Hepatocyte (in vitro differentiated cells): Measurements from ENCODE around the gene RHOH. TPM values are rescaled to one million over a fixed set of nuclear protein-coding genes. Genes with fewer than 3 reads are reported as not detected.

Experiments
- DNase-seq: peaks from one replicate; pipeline ENCODE4 v3.0.0-alpha.2; 2016; ENCODE audit warnings: low spot score
- H2AFZ ChIP-seq: fragments of 200-600 bp; sonication (generic); 2 replicates; pipeline ENCODE4 v1.6.0; 2016; ENCODE audit warnings: antibody characterized with exemption, mild to moderate bottlenecking
- H3K27ac ChIP-seq: fragments of 200-600 bp; sonication (generic); 2 replicates; pipeline ENCODE4 v1.5.1; 2016; ENCODE audit warnings: mild to moderate bottlenecking
- H3K27me3 ChIP-seq: fragments of 200-600 bp; sonication (generic); 2 replicates; pipeline ENCODE4 v1.6.1; 2016
- H3K36me3 ChIP-seq: fragments of 200-600 bp; sonication (generic); replicated peaks from 2 replicates; pipeline ENCODE4 v1.5.1; 2016; ENCODE audit warnings: low read depth; ENCODE audit not compliant: insufficient read depth
- H3K4me1 ChIP-seq: fragments of 200-600 bp; sonication (generic); 2 replicates; pipeline ENCODE4 v1.5.1; 2016; ENCODE audit warnings: mild to moderate bottlenecking, moderate library complexity; ENCODE audit not compliant: insufficient read depth
- H3K4me2 ChIP-seq: fragments of 200-600 bp; sonication (generic); 2 replicates; pipeline ENCODE4 v1.6.0; 2016
- H3K4me3 ChIP-seq: fragments of 200-600 bp; sonication (generic); 2 replicates; pipeline ENCODE4 v1.5.1; 2016; ENCODE audit warnings: mild to moderate bottlenecking
- H3K79me2 ChIP-seq: fragments of 200-600 bp; sonication (generic); 2 replicates; pipeline ENCODE4 v1.6.0; 2017; ENCODE audit warnings: mild to moderate bottlenecking
- H3K9me2 ChIP-seq: fragments of 200-600 bp; sonication (generic); replicated peaks from 2 replicates; pipeline ENCODE4 v1.6.0; 2017; ENCODE audit warnings: mild to moderate bottlenecking; ENCODE audit not compliant: insufficient read depth
- H3K9me3 ChIP-seq: fragments of 200-600 bp; sonication (generic); 2 replicates; pipeline ENCODE4 v1.5.1; 2016; ENCODE audit warnings: low read depth, mild to moderate bottlenecking
- H4K20me1 ChIP-seq: fragments of 200-600 bp; sonication (generic); 2 replicates; pipeline ENCODE4 v1.6.0; 2016; ENCODE audit warnings: mild to moderate bottlenecking; ENCODE audit not compliant: insufficient read depth, poor library complexity, severe bottlenecking
- CTCF ChIP-seq: fragments of 200-600 bp; sonication (generic); IDR thresholded peaks from 2 replicates; pipeline ENCODE4 v1.5.1; 2016; ENCODE audit warnings: antibody characterized with exemption, mild to moderate bottlenecking; ENCODE audit not compliant: poor library complexity
- EZH2 ChIP-seq: fragments of 200-600 bp; sonication (generic); IDR thresholded peaks from 2 replicates; pipeline ENCODE4 v1.6.1; 2016; ENCODE audit warnings: antibody characterized with exemption, mild to moderate bottlenecking, borderline replicate concordance
- EZH2phosphoT487 ChIP-seq: fragments of 200-600 bp; sonication (generic); IDR thresholded peaks from one replicate; pipeline ENCODE4 v1.6.1; 2018; ENCODE audit warnings: antibody characterized with exemption, mild to moderate bottlenecking, low read depth, moderate library complexity; ENCODE audit not compliant: unreplicated experiment, severe bottlenecking
- WGBS: methylation state at CpG from one replicate; pipeline ENCODE4 v1.1.6; 2016; ENCODE audit warnings: low lambda C conversion rate; ENCODE audit errors: missing lambda C conversion rate; 5-methylcytosine and 5-hydroxymethylcytosine counted together
- polyA plus RNA-seq: library from polyadenylated mRNA; unstranded; fragments of >200 nt; fragmentation: Nextera tagmentation; extraction: Ambion mirVana; gene quantifications from 2 replicates; pipeline ENCODE4 v1.2.1, GENCODE V29; 2016
- total RNA-seq: library from RNA; depleted of rRNA; stranded (reverse); fragments of >200 nt; gene quantifications from 2 replicates; pipeline ENCODE4 v1.2.3, GENCODE V29; 2014

Gene RHOH
- total and polyA plus RNA-seq, 2 experiments from 2014 or later, result not detected

DNA sequence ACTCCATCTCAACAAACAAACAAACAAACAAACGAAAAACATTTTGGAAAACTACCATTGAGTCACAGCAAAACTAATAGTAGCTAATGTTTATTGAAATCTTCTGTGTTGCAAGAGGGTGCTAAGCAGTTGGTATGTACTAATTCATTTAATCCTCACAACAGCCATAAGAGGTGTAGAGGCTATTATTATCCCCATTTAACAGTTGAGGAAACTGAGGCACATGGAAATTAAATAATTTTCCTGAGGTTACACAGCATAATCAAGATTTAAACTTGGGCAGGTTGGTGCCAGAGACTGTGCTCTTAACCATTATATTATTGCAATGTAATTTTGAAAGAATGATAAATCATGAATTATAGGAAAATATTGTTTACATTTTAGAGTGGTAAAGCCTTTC, 17.5 kb upstream of the RHOH start:
- no peak overlapping the region for H2AFZ ChIP-seq
- H4K20me1 ChIP-seq, result no peaks in the 10 kb centered on the region
- 84% methylated on average over 1 of the region's 1 CpG for WGBS
- H3K27ac ChIP-seq, result no peak overlapping the region
- no peak for DNase-seq
- H3K9me3 ChIP-seq, result no peaks in the 10 kb centered on the region
- no peaks in the 10 kb centered on the region for H3K9me2 ChIP-seq
- no peak overlapping the region for H3K4me3 ChIP-seq
- no peaks in the 10 kb centered on the region for H3K36me3 ChIP-seq
- H3K79me2 ChIP-seq, result no peaks in the 10 kb centered on the region
- no peaks in the 10 kb centered on the region for H3K4me1 ChIP-seq
- TF ChIP-seq EZH2phosphoT487 (no peak), CTCF (no peak), EZH2 (no peak)
- no peaks in the 10 kb centered on the region for H3K27me3 ChIP-seq
- no peak overlapping the region for H3K4me2 ChIP-seq

DNA sequence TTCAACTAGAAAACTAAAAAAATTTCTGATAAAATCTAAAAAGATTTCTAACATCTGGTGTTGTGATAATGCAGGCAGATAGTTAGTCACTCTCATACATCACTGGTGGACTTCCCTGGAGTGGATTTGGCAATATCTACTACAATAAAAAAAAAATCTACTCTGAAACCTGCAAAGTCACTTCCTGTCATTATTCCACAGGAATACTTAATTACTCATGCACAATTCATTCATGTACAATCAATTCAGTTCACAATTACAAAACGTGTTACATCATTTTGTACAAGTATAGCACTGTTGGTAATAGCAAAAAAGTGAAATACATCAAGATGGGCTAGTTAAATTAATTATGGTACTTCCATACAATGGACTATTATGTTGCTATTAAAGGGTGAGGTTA, 16.5 kb upstream of the RHOH start:
- H2AFZ ChIP-seq, result no peak overlapping the region
- no peaks in the 10 kb centered on the region for H3K36me3 ChIP-seq
- no peak for DNase-seq
- no peaks in the 10 kb centered on the region for H3K4me1 ChIP-seq
- H3K4me2 ChIP-seq, result no peak overlapping the region
- no peak overlapping the region for H3K4me3 ChIP-seq
- H4K20me1 ChIP-seq, result no peaks in the 10 kb centered on the region
- H3K27me3 ChIP-seq, result no peaks in the 10 kb centered on the region
- H3K27ac ChIP-seq, result no peak overlapping the region
- 79% methylated on average over 1 of the region's 1 CpG for WGBS
- H3K9me3 ChIP-seq, result no peaks in the 10 kb centered on the region
- no peaks in the 10 kb centered on the region for H3K9me2 ChIP-seq
- TF ChIP-seq EZH2phosphoT487 (no peak), EZH2 (no peak), CTCF (no peak)
- no peaks in the 10 kb centered on the region for H3K79me2 ChIP-seq

GRCh38 chr4:40182001-40182400, 14.8 kb upstream of the RHOH start:
- WGBS, result 92% methylated on average over 4 of the region's 4 CpGs
- H3K9me2 ChIP-seq, result no peaks in the 10 kb centered on the region
- no peaks in the 10 kb centered on the region for H3K4me1 ChIP-seq
- H3K4me2 ChIP-seq, result no peak overlapping the region
- H3K9me3 ChIP-seq, result no peaks in the 10 kb centered on the region
- no peaks in the 10 kb centered on the region for H4K20me1 ChIP-seq
- no peaks in the 10 kb centered on the region for H3K79me2 ChIP-seq
- TF ChIP-seq CTCF (no peak), EZH2phosphoT487 (no peak), EZH2 (no peak)
- H2AFZ ChIP-seq, result no peak overlapping the region
- H3K36me3 ChIP-seq, result no peaks in the 10 kb centered on the region
- DNase-seq, result no peak
- no peak overlapping the region for H3K27ac ChIP-seq
- no peak overlapping the region for H3K4me3 ChIP-seq
- no peaks in the 10 kb centered on the region for H3K27me3 ChIP-seq

DNA sequence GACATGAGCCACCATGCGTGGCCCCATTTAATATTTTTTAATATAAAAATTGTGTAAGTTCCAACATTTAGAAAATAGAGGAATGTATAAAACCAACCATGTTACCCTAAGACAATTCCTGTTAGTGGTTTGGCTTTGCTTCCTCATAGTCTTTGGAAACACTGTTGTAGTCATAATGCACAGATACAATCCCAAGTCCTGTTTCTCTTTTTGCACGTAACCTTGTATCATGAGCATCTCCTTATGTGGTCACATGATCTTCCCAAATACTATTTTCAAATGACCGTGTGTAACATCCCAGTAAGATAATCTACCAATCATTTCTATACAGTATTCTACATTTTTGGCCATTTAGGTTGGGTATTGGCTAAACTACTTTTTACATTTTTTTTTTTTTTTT, 13.9 kb upstream of the RHOH start:
- Histone ChIP-seq H3K27me3 (no peaks in the 10 kb centered on the region), H3K79me2 (no peaks in the 10 kb centered on the region), H4K20me1 (no peaks in the 10 kb centered on the region), H3K9me3 (no peaks in the 10 kb centered on the region), H3K4me3 (no peak overlapping the region), H3K36me3 (no peaks in the 10 kb centered on the region), H3K9me2 (no peaks in the 10 kb centered on the region), H2AFZ (no peak overlapping the region), H3K4me2 (no peak overlapping the region), H3K27ac (no peak overlapping the region), H3K4me1 (no peaks in the 10 kb centered on the region)
- WGBS, result 95% methylated on average over 3 of the region's 3 CpGs
- no peak for DNase-seq
- TF ChIP-seq CTCF, result no peak
- no peak for TF ChIP-seq EZH2phosphoT487
- TF ChIP-seq EZH2, result no peak
